Raji (cell line): ENCODE results near the gene ADARB2.

Source experiments
- POLR2A ChIP-seq: IDR thresholded peaks from 2 replicates; pipeline ENCODE4 v1.6.1; 2011; ENCODE audit warnings: low read depth, low read length, control low read depth; ENCODE audit not compliant: insufficient read depth

The ADARB2 gene

GRCh38 chr10:1652151-1652550 is 85.2 kb downstream of the ADARB2 start:
- no peak for TF ChIP-seq POLR2A

- no peak for TF ChIP-seq POLR2A
These were observed 85.9 kb downstream of the ADARB2 start for GRCh38 chr10:1651270-1651966.

- TF ChIP-seq POLR2A, result no peak
These were observed 86.6 kb downstream of the ADARB2 start for GRCh38 chr10:1650542-1651269.

- no peak for TF ChIP-seq POLR2A
These were observed 88.7 kb downstream of the ADARB2 start for GRCh38 chr10:1648648-1649047.

GRCh38 chr10:1646332-1646731 is 91.0 kb downstream of the ADARB2 start:
- no peak for TF ChIP-seq POLR2A

GRCh38 chr10:1645896-1646295 is 91.4 kb downstream of the ADARB2 start:
- TF ChIP-seq POLR2A, result no peak

- TF ChIP-seq POLR2A, result no peak
These were observed 93.1 kb downstream of the ADARB2 start for GRCh38 chr10:1644191-1644711.

- TF ChIP-seq POLR2A, result no peak
These were observed 93.5 kb downstream of the ADARB2 start for GRCh38 chr10:1643908-1644179.

GRCh38 chr10:1643161-1643907 is 94.0 kb downstream of the ADARB2 start:
- TF ChIP-seq POLR2A, result no peak

- no peak for TF ChIP-seq POLR2A
These were observed 94.6 kb downstream of the ADARB2 start for GRCh38 chr10:1642600-1643160.

GRCh38 chr10:1641402-1641801 is 95.9 kb downstream of the ADARB2 start:
- TF ChIP-seq POLR2A, result no peak

GRCh38 chr10:1638889-1639419 is 98.4 kb downstream of the ADARB2 start:
- TF ChIP-seq POLR2A, result no peak

- TF ChIP-seq POLR2A, result no peak
These were observed 102.0 kb downstream of the ADARB2 start for GRCh38 chr10:1635340-1635739.

- TF ChIP-seq POLR2A, result no peak
These were observed 103.1 kb downstream of the ADARB2 start for GRCh38 chr10:1634239-1634638.

GRCh38 chr10:1633783-1634182 is 103.5 kb downstream of the ADARB2 start:
- TF ChIP-seq POLR2A, result no peak
